GM18499 (cell line): ENCODE results near the gene IGF2.

ENCODE experiments used
- ATAC-seq: cut with Tn5 transposase; IDR thresholded peaks from one replicate; pipeline ENCODE4 v1.9.1; 2021; ENCODE audit warnings: moderate number of reproducible peaks; ENCODE audit not compliant: insufficient read depth, unreplicated experiment

The IGF2 gene

GRCh38 chr11:2107521-2107920 is 31.7 kb downstream of the IGF2 start:
- no peak for ATAC-seq

DNA sequence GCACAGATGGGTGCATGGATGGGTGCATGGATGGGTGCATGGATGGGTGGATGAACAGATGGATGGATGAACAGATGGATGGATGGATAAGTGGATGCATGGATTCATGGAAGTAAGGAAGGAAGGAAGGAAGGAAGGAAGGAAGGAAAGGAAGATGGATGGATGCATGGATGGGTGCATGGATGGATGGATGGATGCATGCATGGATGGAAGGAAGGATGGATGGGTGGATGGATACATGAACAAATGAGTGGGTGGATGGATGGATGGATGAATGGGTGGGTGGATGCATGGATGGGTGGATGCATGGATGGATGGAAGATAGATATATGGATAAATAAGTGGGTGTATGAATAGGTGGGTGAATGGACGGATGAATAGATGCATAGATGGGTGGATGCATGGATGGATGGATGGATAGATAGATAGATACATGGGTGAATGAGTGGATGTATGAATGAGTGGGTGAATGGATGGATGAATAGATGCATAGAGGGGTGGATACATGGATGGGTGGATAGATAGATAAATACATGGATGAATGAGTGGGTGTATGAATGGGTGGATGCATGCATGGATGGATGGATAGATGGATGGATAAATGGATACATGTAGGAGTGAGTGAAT is 32.5 kb downstream of the IGF2 start:
- no peak for ATAC-seq

GRCh38 chr11:2105511-2105910 is 33.7 kb downstream of the IGF2 start:
- ATAC-seq: no peak

- no peak for ATAC-seq
Observed at GRCh38 chr11:2104524-2105440, 34.4 kb downstream of the IGF2 start.

DNA sequence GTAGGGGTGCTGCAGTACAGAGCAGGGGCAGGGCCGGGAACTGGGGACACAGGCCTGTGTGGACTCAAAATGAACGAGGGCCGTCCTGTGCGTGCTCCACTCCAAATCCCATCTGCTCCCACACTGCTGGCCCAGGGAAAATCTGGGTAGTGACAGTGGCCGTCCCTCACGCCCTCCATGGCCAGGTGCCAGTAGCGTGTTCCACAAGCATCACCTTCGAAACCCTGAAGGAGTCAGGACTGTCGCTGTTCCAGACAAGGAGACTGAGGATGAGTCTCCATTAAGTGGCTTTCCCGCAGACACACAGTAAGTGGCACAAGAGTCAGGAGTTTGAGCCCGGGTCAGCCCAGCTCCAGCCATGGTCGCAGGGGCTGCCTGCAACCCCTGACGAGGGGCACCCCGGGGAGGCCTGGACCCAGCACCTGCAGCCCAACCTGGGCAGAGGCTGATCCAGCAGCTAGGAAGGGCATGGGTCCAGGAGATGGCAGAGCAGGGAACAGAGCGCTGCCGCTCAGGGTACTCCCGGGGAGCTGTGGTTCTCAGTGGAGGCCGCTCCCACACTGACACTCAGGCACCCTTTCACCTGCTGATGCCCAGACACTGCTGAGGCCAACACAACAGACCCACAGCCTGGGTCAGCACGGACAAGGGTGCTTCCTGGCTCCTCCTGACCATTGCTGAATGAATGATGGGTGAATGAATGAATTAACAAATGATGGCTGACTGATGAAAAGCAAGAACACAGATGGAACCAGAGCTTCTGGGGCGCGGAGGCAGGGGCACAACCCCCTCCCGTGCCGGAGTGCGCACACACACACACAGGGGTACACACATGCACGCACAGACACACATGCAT is 35.3 kb downstream of the IGF2 start:
- ATAC-seq: no peak

- ATAC-seq: no peak
Observed at GRCh38 chr11:2102883-2103213, 36.3 kb downstream of the IGF2 start.

- ATAC-seq: no peak
Observed at GRCh38 chr11:2102132-2102882, 36.9 kb downstream of the IGF2 start.

- no peak for ATAC-seq
Observed at GRCh38 chr11:2101171-2101675, 38.0 kb downstream of the IGF2 start.

- ATAC-seq: no peak
Observed at GRCh38 chr11:2100361-2101170, 38.6 kb downstream of the IGF2 start.

- ATAC-seq: no peak
Observed at GRCh38 chr11:2099516-2100349, 39.5 kb downstream of the IGF2 start.

DNA sequence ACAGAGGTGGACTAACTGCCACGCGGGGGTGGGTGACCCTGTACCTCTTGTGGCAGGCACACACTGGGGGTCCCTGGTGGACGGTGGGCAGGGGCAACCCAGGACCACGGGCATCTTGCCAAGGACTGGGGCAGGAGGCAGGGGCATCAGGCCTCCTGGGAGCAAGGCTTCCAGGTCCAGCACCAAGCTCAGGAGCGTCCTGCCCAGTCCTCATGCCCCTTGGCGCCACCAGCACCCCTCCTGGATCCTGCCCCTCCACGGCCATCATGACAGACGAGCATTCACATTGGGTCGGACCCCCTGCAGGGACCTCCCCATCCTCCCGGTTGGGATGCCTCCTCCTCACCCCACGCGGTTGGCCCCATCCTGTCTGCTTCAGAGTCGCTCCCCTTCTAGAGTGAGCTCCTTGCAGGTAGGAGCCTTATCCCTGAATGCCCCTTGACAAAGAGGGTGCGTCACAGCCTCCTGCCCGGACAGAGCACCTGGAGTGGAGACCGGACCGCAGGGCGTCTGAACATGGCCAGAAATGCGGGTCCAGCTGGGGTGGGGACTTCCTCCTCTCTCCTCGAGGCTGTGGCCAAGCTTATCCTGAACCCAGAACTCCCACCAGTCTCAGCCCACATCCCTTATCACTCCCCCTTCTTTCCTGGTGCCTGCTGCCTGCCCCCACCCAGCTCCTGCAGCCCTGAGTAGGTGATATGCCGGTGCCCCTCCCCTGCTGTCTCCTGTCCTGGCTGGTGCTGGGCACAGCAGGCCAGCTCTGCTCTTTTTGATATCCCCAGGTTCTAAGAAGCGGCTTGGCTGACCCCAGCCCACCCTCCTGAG is 40.3 kb downstream of the IGF2 start:
- no peak for ATAC-seq

- no peak for ATAC-seq
Observed at GRCh38 chr11:2097998-2098690, 41.0 kb downstream of the IGF2 start.

GRCh38 chr11:2097356-2097997 is 41.7 kb downstream of the IGF2 start:
- no peak for ATAC-seq

DNA sequence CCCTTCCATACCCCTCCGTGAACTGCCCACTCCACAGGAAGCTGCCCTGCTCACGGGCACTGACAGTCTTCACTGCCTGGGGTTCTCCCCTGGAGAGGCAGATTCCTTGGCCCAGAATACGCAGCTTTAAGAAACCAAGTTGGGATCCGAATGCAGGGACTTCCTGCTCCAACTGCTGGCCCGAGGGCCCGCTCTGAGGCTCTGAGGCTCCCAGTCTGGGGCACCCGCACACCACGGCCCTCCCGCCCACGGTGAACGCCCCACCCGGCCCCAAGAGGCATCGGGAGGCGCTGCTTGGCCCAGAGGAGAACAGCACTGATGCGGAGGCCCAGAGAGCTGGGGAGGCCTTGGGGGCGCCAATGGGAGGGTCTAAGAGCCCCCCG is 42.3 kb downstream of the IGF2 start:
- ATAC-seq: no peak

- no peak for ATAC-seq
Observed at GRCh38 chr11:2096011-2096918, 42.9 kb downstream of the IGF2 start.

- no peak for ATAC-seq
Observed at GRCh38 chr11:2095542-2095941, 43.6 kb downstream of the IGF2 start.
